Mammary epithelial cell (primary cell): ENCODE results near the gene NEK6.

Experiments
- EZH2 ChIP-seq: IDR thresholded peaks from 2 replicates; pipeline ENCODE4 v1.6.1; 2012; ENCODE audit warnings: low read length, inconsistent platforms, borderline replicate concordance
- TF ChIP-seq, protein P1 (sequence below), 2 donors: IDR thresholded peaks in 1 of 2; conservative IDR thresholded peaks in 1 of 2; 2 replicates each; pipeline ENCODE4 v1.5.1; 2011 to 2012; ENCODE audit warnings: inconsistent platforms in 2 of 2, low read length in 2 of 2, mild to moderate bottlenecking in 2 of 2, control low read depth in 1 of 2, low read depth in 1 of 2; ENCODE audit not compliant: insufficient read depth in 1 of 2; ENCODE audit errors: extremely low read depth in 1 of 2

DNA sequence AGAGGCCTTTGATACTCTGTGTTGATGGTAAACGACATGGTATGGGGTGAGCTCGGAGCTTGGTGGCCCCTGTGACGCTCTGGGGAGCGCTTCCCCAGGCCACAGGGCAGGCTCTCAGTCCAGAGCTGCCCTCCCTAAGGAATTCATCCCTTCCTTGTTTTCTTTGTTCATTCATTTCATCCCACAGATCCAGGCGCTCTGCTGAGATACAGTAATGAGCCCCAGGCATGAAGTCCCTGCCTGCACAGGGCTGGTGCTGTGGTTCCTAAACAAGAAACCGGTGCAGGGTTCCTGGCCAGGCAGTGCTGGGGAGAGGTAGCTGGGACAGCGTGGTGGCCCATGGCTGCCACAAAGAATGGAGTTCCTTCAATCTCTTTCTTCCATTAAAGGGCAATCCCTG, 14.4 kb downstream of the NEK6 start:
- TF ChIP-seq, protein P1, sequence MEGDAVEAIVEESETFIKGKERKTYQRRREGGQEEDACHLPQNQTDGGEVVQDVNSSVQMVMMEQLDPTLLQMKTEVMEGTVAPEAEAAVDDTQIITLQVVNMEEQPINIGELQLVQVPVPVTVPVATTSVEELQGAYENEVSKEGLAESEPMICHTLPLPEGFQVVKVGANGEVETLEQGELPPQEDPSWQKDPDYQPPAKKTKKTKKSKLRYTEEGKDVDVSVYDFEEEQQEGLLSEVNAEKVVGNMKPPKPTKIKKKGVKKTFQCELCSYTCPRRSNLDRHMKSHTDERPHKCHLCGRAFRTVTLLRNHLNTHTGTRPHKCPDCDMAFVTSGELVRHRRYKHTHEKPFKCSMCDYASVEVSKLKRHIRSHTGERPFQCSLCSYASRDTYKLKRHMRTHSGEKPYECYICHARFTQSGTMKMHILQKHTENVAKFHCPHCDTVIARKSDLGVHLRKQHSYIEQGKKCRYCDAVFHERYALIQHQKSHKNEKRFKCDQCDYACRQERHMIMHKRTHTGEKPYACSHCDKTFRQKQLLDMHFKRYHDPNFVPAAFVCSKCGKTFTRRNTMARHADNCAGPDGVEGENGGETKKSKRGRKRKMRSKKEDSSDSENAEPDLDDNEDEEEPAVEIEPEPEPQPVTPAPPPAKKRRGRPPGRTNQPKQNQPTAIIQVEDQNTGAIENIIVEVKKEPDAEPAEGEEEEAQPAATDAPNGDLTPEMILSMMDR (conservative IDR thresholded peaks at IDR 0.05 in 1 of 2, IDR thresholded peaks at IDR 0.05 in 1 of 2; ENCODE audit: extremely low read depth in 1 of 2, insufficient read depth in 1 of 2, low read depth in 1 of 2, low read length in 2 of 2) = no peak
- no peak for TF ChIP-seq EZH2
